Dedifferentiated amniotic fluid mesenchymal stem cell (primary cell): ENCODE measurements around the gene RGS8.

ENCODE experiments used
- DNase-seq: peaks from one replicate; pipeline ENCODE4 v3.0.0-alpha.2; 2016; ENCODE audit errors: extremely low spot score

The RGS8 gene

DNA sequence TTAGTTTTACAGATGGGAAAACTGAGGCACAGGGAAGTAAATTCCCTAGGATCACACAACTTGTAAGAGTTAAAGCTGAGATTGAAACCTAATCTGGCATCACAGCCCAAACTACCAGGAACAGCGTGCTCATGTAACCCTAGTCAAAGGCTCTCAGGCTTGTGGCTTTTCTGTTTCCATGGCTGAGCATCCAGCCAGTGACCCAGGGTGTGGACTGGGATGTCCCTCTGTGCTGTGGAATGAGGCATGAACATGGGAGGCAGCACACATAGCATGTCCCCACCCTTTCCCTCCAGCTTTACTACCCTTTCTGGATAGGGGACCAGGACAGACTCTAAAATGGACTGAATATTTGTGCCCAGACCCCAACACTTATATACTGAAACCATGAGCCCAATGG lies 45.1 kb downstream of the RGS8 start:
- no peak for DNase-seq

DNA sequence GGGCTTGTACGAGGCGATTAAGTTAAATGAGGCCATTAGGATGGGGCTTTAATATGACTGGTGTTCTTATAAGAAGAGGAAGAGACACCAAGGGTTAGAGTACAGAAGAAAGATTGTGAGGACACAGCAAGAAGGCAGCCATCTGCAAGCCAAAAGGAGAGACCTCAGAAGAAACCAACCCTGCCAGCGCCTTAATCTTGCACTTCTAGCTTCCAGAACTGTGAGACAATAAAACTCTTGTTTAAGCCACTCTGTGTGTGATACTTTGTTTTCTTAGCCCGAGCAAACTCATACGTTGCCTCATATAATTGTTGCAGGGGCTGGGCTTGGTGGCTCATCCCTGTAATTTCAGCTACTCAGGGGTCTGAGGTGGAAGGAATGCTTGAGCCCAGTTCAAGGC lies 46.6 kb downstream of the RGS8 start:
- no peak for DNase-seq

DNA sequence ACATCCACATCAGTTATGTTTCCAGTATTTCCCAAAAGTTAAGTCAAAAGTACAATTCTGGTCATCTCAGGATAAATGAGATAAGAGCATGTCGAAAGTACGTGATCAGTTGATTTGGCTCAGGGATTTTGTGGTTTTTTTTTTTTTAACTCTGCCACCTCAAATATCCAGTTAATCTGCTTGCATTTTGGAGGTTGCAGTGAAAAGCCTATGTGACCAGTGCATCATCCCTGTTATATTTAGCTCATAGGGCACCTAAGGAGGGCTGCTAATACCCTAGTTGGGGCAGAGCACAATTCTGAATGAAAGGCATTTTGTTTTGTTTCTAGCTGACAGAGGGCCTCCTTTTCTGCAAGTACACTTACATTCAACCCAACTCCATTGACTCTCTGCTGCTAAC lies 48.5 kb downstream of the RGS8 start:
- no peak for DNase-seq
